HEK293 (cell line): ENCODE results near the gene MLNR.
A peak's percentile ranks its signal among the peaks of the same experiment; 100 is the strongest.

Experiments
- CTCF ChIA-PET: fragments of 350-600 bp; formaldehyde crosslinking; extraction: SDS; loops from one replicate; lab custom pipeline; 2021; ENCODE audit warnings: antibody characterized with exemption; lab: Yijun Ruan, JAX
- POLR2A ChIA-PET: fragments of 300-600 bp; formaldehyde crosslinking; extraction: SDS; loops from one replicate; lab custom pipeline; 2020; ENCODE audit warnings: antibody characterized with exemption, inconsistent platforms; lab: Yijun Ruan, JAX
- H3K27ac ChIP-seq: fragments of 200-500 bp; sonication (Bioruptor generic); 2 replicates; pipeline ENCODE4 v1.5.1; 2014; ENCODE audit warnings: low read depth, low read length, control low read depth, inconsistent platforms; ENCODE audit errors: extremely low read depth
- H3K36me3 ChIP-seq, 2 experiments: fragments of 200-500 bp in 1 of 2; sonication (Bioruptor generic) in 1 of 2; 1 replicate in 1 of 2; 2 replicates in 1 of 2; pipeline ENCODE4 v1.5.1; 2014 to 2017; ENCODE audit warnings: inconsistent platforms in 2 of 2, low read length in 2 of 2; ENCODE audit not compliant: control insufficient read depth in 2 of 2, insufficient read depth in 1 of 2
- H3K4me1 ChIP-seq: fragments of 200-500 bp; sonication (Bioruptor generic); 2 replicates; pipeline ENCODE4 v1.5.1; 2014; ENCODE audit warnings: mild to moderate bottlenecking, low read length, inconsistent platforms; ENCODE audit not compliant: control insufficient read depth, insufficient read depth
- H3K4me3 ChIP-seq: 2 replicates; pipeline ENCODE4 v1.5.1; 2011; ENCODE audit warnings: low read depth, mild to moderate bottlenecking, control low read depth, low read length, moderate library complexity
- H3K9me3 ChIP-seq: fragments of 200-500 bp; sonication (Bioruptor generic); 2 replicates; pipeline ENCODE4 v1.5.1; 2014; ENCODE audit warnings: low read depth, low read length, inconsistent platforms; ENCODE audit not compliant: control insufficient read depth, insufficient read depth
- FEZF1 ChIP-seq: fragments of 450-650 bp; formaldehyde crosslinking; IDR thresholded peaks from 2 replicates; pipeline ENCODE4 v1.5.1; 2016; ENCODE audit warnings: missing biosample characterization, missing genetic modification characterization
- GLIS2 ChIP-seq: fragments of 450-650 bp; formaldehyde crosslinking; IDR thresholded peaks from 2 replicates; pipeline ENCODE4 v1.5.1; 2016; ENCODE audit warnings: missing biosample characterization, missing genetic modification characterization
- HOXC10 ChIP-seq: sonication (generic); formaldehyde crosslinking; IDR thresholded peaks from 2 replicates; pipeline ENCODE4 v1.8.1; 2023; ENCODE audit warnings: mild to moderate bottlenecking, missing genetic modification reagents
- INSM2 ChIP-seq: fragments of 450-650 bp; formaldehyde crosslinking; IDR thresholded peaks from 2 replicates; pipeline ENCODE4 v1.5.1; 2016; ENCODE audit warnings: missing biosample characterization, missing genetic modification characterization
- KLF8 ChIP-seq: fragments of 450-650 bp; formaldehyde crosslinking; IDR thresholded peaks from 2 replicates; pipeline ENCODE4 v1.5.1; 2016; ENCODE audit warnings: missing biosample characterization, missing genetic modification characterization
- MZF1 ChIP-seq: fragments of 450-650 bp; formaldehyde crosslinking; IDR thresholded peaks from 2 replicates; pipeline ENCODE4 v1.5.1; 2017; ENCODE audit warnings: missing biosample characterization, missing genetic modification characterization, borderline replicate concordance
- PRDM10 ChIP-seq: fragments of 450-650 bp; formaldehyde crosslinking; IDR thresholded peaks from 2 replicates; pipeline ENCODE4 v1.5.1; 2016; ENCODE audit warnings: missing biosample characterization, missing genetic modification characterization
- PRDM4 ChIP-seq: fragments of 450-650 bp; formaldehyde crosslinking; IDR thresholded peaks from 2 replicates; pipeline ENCODE4 v1.5.1; 2017; ENCODE audit warnings: missing biosample characterization, missing genetic modification characterization
- SCRT1 ChIP-seq: fragments of 450-650 bp; formaldehyde crosslinking; IDR thresholded peaks from 2 replicates; pipeline ENCODE4 v1.5.1; 2016; ENCODE audit warnings: missing biosample characterization, missing genetic modification characterization, borderline replicate concordance
- SCRT2 ChIP-seq: fragments of 450-650 bp; formaldehyde crosslinking; IDR thresholded peaks from 2 replicates; pipeline ENCODE4 v1.5.1; 2016; ENCODE audit warnings: missing biosample characterization, missing genetic modification characterization
- SP3 ChIP-seq: fragments of 450-650 bp; formaldehyde crosslinking; IDR thresholded peaks from 2 replicates; pipeline ENCODE4 v1.5.1; 2016; ENCODE audit warnings: missing biosample characterization, missing genetic modification characterization
- YY2 ChIP-seq: fragments of 450-650 bp; formaldehyde crosslinking; IDR thresholded peaks from 2 replicates; pipeline ENCODE4 v1.5.1; 2016; ENCODE audit warnings: missing biosample characterization, missing genetic modification characterization
- ZBTB8A ChIP-seq: fragments of 450-650 bp; formaldehyde crosslinking; IDR thresholded peaks from 2 replicates; pipeline ENCODE4 v1.5.1; 2016; ENCODE audit warnings: missing biosample characterization, missing genetic modification characterization
- ZNF2 ChIP-seq: fragments of 450-650 bp; formaldehyde crosslinking; IDR thresholded peaks from 2 replicates; pipeline ENCODE4 v1.5.1; 2016; ENCODE audit warnings: missing biosample characterization, missing genetic modification characterization
- ZNF23 ChIP-seq: fragments of 450-650 bp; formaldehyde crosslinking; IDR thresholded peaks from 2 replicates; pipeline ENCODE4 v1.5.1; 2016; ENCODE audit warnings: missing biosample characterization, missing genetic modification characterization, borderline replicate concordance
- ZNF362 ChIP-seq: fragments of 450-650 bp; formaldehyde crosslinking; IDR thresholded peaks from 2 replicates; pipeline ENCODE4 v1.5.1; 2016; ENCODE audit warnings: missing biosample characterization, missing genetic modification characterization
- ZNF544 ChIP-seq: fragments of 450-650 bp; formaldehyde crosslinking; IDR thresholded peaks from 2 replicates; pipeline ENCODE4 v1.5.0; 2017; ENCODE audit warnings: missing biosample characterization, missing genetic modification characterization
- ZNF776 ChIP-seq: fragments of 450-650 bp; formaldehyde crosslinking; IDR thresholded peaks from 2 replicates; pipeline ENCODE4 v1.5.0; 2017; ENCODE audit warnings: missing biosample characterization, missing genetic modification characterization, borderline replicate concordance
- ZNF777 ChIP-seq: fragments of 450-650 bp; formaldehyde crosslinking; IDR thresholded peaks from 2 replicates; pipeline ENCODE4 v1.5.1; 2017; ENCODE audit warnings: missing biosample characterization, missing genetic modification characterization, borderline replicate concordance
- ZNF843 ChIP-seq: fragments of 450-650 bp; formaldehyde crosslinking; IDR thresholded peaks from 2 replicates; pipeline ENCODE4 v1.5.1; 2016; ENCODE audit warnings: missing biosample characterization, missing genetic modification characterization
- ZSCAN16 ChIP-seq: fragments of 450-650 bp; formaldehyde crosslinking; IDR thresholded peaks from 2 replicates; pipeline ENCODE4 v1.5.1; 2016; ENCODE audit warnings: missing biosample characterization, missing genetic modification characterization

The MLNR gene

GRCh38 chr13:49217962-49218492 is 2.1 kb upstream of the MLNR start (continued):
- TF ChIP-seq PRDM4 (tag by site-specific recombination) (no peak), ZNF776 (tag by site-specific recombination) (no peak), INSM2 (tag by site-specific recombination) (no peak)

- no peak overlapping the region for H3K4me3 ChIP-seq
- H3K36me3 ChIP-seq, result no peaks in the 10 kb centered on the region
- TF ChIP-seq SCRT2 (tag by site-specific recombination) (peak; percentile 85), SCRT1 (tag by site-specific recombination) (peak; percentile 39; the same call in 1 of the 2 replicates), HOXC10 (no peak)
- no peaks in the 10 kb centered on the region for H3K9me3 ChIP-seq
- ChIA-PET CTCF (no interaction called here), POLR2A (no interaction called here)
- no peak overlapping the region for H3K27ac ChIP-seq
- no peaks in the 10 kb centered on the region for H3K4me1 ChIP-seq
Observed at GRCh38 chr13:49218493-49219051, 1.6 kb upstream of the MLNR start.

- CTCF ChIA-PET, result interaction anchor here (0.6 kb wide), 1 partner anchor 409 kb away, joined by 3 read pairs; the partner anchor contains the start of gene ARL11
Observed at GRCh38 chr13:49219647-49220035, 497 bp upstream of the MLNR start.

GRCh38 chr13:49220856-49221589 is 885 bp downstream of the MLNR start:
- Histone ChIP-seq H3K4me1 (no peaks in the 10 kb centered on the region), H3K9me3 (no peaks in the 10 kb centered on the region), H3K27ac (no peak overlapping the region), H3K36me3 (no peaks in the 10 kb centered on the region), H3K4me3 (no peak overlapping the region)
- CTCF ChIA-PET, result no interaction called here
- POLR2A ChIA-PET, result no interaction called here
- TF ChIP-seq SP3 (tag by site-specific recombination), result no peak
- no peak for TF ChIP-seq FEZF1
- no peak for TF ChIP-seq KLF8
- TF ChIP-seq ZNF777, result no peak
- no peak for TF ChIP-seq ZNF362 (tag by site-specific recombination)
- no peak for TF ChIP-seq ZSCAN16
- TF ChIP-seq ZNF2, result no peak
- no peak for TF ChIP-seq MZF1 (tag by site-specific recombination)
- no peak for TF ChIP-seq PRDM10 (tag by site-specific recombination)
- TF ChIP-seq YY2, result no peak
- no peak for TF ChIP-seq ZNF843
- no peak for TF ChIP-seq ZNF544
- no peak for TF ChIP-seq GLIS2 (tag by site-specific recombination)

More at GRCh38 chr13:49219647-49220035, 497 bp upstream of the MLNR start:
- POLR2A ChIA-PET, result no interaction called here
- Histone ChIP-seq H3K36me3 (no peaks in the 10 kb centered on the region), H3K4me3 (no peak overlapping the region), H3K4me1 (no peaks in the 10 kb centered on the region), H3K27ac (no peak overlapping the region), H3K9me3 (no peaks in the 10 kb centered on the region)
- TF ChIP-seq ZNF23 (tag by site-specific recombination), result no peak
- TF ChIP-seq ZBTB8A (tag by site-specific recombination), result peak; percentile 73
- TF ChIP-seq, all 188 proteins: peak for 1
